ENCODE measurements around the gene SPAAR.
"Not testable (repeated sequence)": the region's sequence is repeated elsewhere in the genome, so short reads cannot be mapped to it uniquely, and the experiment has no call there.

SPAAR gene

DNA sequence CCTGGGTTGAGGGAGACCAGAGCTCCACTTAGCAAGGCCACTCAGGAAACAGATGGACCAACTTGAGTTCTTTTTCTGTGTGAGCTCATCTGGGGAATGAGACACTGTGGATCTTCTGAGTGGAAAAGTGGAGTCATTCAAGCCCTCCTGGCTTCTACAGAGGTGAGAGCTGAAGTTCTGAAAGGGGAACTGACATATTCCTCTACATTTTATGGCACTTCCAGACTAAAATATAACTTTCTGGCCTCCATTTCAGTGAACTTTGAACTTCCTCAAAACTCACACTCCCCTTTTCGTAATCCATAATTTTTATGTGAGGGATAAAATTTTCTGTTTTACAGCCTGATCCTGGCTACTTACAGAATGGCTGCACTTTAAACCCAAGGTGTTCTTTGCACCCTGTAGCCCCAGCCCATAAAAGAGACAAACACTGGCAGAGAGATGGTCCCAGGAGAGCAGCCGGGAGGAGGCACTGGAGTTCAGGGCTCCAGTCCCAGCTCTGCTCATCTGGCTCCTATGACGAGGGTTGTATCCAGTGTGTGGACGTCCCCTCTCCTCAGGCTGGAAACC is 10.8 kb downstream of the SPAAR start:
- DNase-seq: no peak

GRCh38 chr9:35923598-35923926 is 14.3 kb downstream of the SPAAR start:
- no peak for DNase-seq

- no peak for DNase-seq
These were observed 14.9 kb downstream of the SPAAR start for GRCh38 chr9:35923927-35924763.

- DNase-seq: no peak
These were observed 19.5 kb downstream of the SPAAR start for GRCh38 chr9:35928591-35929452.

GRCh38 chr9:35929453-35929718 is 20.1 kb downstream of the SPAAR start:
- DNase-seq: no peak

DNA sequence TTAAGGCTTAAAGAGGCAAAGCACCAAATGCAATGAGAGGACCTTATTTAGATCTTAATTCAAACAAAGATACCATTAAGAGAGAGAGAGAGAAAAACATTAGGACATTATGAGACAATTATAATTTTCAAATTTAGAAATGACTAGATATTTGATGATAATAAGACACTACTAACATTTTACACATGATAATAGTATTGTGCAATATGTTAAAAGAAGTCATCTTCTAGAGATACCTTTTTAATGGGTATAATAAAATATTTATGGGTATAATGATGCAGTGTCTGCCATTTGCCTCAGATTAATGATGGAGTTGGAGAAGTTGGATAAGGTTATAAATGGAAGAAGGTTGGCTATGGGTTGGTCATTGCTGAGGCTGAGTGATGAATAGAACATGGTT is 21.2 kb downstream of the SPAAR start:
- DNase-seq: no peak

DNA sequence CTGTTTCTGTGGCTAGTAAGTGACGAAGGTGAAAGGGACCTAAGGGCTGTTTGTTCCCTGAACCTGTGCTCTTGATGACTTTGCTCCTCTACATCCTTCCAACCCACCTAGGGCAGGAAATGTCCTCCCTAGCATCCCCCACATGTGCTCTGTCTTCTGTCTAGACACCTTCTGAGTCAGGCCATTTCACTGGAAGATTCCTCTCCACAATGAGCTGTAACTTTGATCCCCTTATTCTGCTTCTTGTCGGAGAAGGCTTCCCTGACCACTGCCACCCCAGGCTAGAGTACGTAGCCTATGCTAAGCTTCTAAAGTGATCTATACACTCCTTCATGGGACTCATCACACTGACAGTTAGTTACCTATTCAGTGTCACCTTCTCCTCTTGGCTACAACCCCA is 21.7 kb downstream of the SPAAR start:
- no peak for DNase-seq

GRCh38 chr9:35932735-35933134 is 23.4 kb downstream of the SPAAR start:
- no peak for DNase-seq

GRCh38 chr9:35933550-35934067 is 24.3 kb downstream of the SPAAR start:
- no peak for DNase-seq

GRCh38 chr9:35934069-35934468 is 24.8 kb downstream of the SPAAR start:
- not testable (repeated sequence) for DNase-seq

DNA sequence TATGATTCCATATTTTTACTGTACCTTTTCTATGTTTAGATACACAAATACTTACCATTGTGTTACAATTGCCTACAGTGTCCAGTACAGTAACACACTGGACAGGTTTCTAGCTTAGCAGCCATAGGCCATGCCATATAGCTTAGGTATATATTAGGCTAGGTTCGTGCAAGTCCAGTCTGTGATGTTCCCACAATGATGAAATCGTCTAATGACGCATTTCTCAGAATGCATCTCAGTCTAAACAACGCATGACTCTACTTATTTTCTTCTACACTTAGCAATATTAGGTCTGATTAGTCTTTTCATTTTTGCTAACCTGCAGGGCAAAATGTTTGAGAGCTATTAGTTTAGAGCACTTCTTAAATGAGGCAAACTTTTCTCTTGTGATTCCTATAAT is 26.0 kb downstream of the SPAAR start:
- DNase-seq: no peak

DNA sequence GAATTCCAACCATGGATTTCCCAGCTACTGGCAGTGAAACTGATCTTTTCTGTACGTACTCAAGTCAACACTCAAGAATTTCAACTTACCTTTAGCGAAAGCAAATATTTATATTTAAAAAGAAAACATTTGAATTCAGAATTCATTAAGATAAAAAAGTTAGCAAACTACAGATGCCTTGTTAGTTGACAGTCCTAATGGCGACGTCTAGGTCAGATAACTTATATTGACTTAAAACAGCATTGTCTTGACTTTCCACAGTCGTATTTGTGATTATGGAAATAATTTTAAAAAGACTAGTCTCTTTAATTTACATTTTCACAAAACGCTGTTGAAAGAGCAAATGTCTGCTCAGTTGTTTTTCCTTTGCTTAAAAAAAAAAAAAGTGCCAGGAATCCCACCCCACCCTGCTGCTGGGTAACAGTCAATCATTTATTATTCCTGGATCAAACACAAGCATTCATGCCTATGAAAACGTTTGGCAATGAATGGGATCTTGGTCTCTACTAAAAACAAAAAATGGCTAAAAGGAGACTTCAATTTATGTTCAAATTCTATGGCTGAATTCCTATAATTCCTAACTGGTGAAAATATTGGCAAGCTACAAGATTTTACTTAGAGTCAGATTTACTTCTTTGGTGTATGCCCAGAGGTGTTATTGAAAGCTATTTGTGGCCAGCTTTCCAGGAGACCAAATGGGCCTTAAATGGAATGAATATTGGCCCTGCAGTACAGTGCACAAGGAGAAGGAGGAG is 26.6 kb downstream of the SPAAR start:
- no peak for DNase-seq

- DNase-seq: no peak
These were observed 27.9 kb downstream of the SPAAR start for GRCh38 chr9:35937227-35937626.

- no peak for DNase-seq
These were observed 29.4 kb downstream of the SPAAR start for GRCh38 chr9:35938474-35939356.

DNA sequence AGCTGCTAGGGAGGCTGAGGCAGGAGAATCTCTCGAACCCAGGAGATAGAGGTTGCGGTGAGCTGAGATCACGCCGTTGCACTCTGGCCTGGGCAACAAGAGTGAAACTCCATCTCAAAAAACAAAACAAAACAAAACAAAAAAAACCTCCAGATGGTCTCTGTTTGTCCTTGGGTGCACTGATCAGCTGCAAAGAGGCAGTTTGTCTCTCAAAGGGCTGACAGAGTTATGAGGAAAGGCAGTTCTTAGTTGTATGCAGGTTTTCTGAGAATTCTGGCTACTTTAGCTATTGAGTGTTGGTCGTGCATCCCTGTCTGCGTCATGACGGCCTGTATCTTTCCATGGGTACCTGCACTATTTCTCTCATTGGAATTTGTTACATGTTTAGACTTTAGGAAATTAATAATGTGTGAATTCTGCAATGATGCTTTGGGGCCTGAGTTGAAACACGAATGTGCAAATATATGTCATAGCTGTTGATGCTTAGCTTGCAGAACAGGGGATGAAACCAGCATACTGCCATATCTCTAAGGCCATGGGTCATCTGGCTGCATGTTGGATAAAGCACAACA is 30.5 kb downstream of the SPAAR start:
- DNase-seq: no peak

DNA sequence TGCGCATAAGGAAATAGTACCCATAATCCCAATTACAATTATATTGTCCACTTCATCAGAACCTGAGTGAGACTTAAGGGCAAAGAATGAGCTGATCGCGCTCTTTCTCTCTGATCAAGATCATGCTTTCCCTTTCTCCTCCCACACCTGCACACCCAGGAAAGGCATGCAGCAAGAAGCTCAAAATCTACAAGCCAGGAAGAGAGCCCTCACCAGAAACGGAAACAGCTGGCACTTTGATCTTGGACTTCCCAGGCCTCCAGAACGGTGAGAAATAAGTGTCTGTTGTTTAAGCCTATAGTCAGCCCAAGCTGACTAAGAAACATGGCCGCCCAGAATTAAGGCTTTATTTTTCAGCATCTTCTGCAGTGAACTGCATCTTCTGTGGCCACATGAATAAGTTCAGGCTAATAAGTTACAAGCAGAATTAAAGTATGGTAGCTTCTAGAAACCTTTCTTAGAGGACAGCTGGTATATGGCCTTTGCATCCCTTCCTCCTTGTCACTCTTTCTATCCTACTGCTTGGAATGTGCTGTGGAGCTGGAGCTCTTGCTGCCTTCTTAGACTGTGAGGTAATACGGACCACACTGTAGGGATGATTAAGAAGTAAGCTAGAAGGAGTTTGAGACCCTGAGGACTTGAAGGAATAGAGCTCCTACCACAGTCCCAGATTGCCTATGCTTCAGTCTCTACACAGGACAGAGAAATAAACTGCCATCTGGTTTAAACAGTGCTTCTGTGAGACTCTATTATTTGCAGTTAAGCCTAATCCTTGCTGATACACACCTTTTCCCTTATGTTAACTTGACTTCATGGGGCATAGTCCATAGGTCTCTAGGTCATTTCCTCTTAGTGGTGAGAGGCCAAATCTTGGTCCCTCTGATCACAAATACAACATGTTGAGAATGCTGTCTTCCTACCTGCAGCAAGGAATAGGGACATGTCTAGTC is 31.4 kb downstream of the SPAAR start:
- DNase-seq: no peak

GRCh38 chr9:35942286-35942685 is 33.0 kb downstream of the SPAAR start:
- DNase-seq: no peak

DNA sequence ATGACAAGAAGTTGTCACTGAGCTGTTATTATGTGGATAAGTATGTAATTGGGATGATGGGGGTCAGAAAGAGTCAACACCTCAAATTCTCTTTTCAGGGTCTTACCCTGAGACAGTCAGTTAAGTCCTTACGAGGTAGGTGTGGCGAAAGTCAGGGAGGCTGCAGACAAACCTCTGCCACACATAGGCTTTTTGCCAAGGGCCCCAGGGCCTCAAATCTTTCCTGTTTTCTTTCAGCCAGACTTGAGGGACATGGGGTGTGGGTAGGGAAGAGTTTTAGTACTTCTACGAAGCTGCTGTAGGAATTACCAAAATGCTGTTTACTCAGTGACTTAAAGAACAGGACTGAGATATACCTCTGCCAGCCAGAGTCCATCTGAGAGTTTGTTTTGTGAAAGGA is 34.9 kb downstream of the SPAAR start:
- no peak for DNase-seq

DNA sequence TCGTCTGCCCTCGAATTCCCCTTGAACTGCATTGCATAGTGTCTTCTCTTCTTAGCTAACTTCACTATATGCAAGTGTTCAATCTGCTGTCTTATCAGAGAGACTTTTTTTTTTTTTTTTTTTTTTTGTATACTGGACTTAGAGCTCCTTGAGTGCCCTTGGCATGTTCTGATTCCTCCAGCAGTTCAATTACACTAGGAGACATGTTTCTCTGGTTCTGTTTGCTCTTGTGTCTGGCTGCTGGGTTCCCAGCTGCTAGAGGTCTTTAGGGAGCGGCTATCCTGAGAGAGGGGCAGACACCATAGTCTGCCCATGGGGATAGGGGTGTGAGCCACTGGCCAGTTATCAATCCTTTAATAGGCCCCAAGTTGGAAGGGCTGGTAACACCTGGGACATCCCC is 35.6 kb downstream of the SPAAR start:
- no peak for DNase-seq
